Kidney (tissue), 14 donors: ENCODE data around the gene ITGAL. TPM values are rescaled to one million over a fixed set of nuclear protein-coding genes. Genes with fewer than 3 reads are reported as not detected.

Experiments
- DNase-seq, 5 donors: peaks; one replicate each; pipeline ENCODE4 v3.0.0-alpha.2; 2013 to 2020
- FAIRE-seq: peaks from 2 replicates; lab custom pipeline; 2012; peaks lifted over from hg19 to GRCh38; lab: Jason Lieb, UNC
- H3K27ac ChIP-seq, 2 donors: one replicate each; pipeline ENCODE4 v1.7.0; 2013; ENCODE audit warnings: low read depth in 2 of 2, low read length in 2 of 2, inconsistent platforms in 1 of 2
- H3K27me3 ChIP-seq: one replicate; pipeline ENCODE4 v1.7.1; 2013; ENCODE audit warnings: low read length, inconsistent platforms; ENCODE audit not compliant: control insufficient read depth, insufficient read depth
- H3K36me3 ChIP-seq, 3 donors: one replicate each; pipeline versions ENCODE4 v1.7.0 to v1.7.1; 2013; ENCODE audit warnings: low read length in 3 of 3, control low read depth in 1 of 3, inconsistent platforms in 1 of 3; ENCODE audit not compliant: insufficient read depth in 3 of 3, control insufficient read depth in 2 of 3
- H3K4me1 ChIP-seq, 3 donors: one replicate each; pipeline versions ENCODE4 v1.7.0 to v1.7.1; 2013; ENCODE audit warnings: low read length in 3 of 3, inconsistent platforms in 1 of 3, low read depth in 1 of 3; ENCODE audit not compliant: control insufficient read depth in 2 of 3, insufficient read depth in 2 of 3
- H3K4me3 ChIP-seq, 3 donors: one replicate each; pipeline versions ENCODE4 v1.7.0 to v1.8.1; 2013; ENCODE audit warnings: low read length in 3 of 3, control low read depth in 1 of 3, inconsistent platforms in 1 of 3
- H3K9ac ChIP-seq, 3 donors: one replicate each; pipeline versions ENCODE4 v1.7.0 to v1.7.1; 2013; ENCODE audit warnings: low read length in 3 of 3, control low read depth in 1 of 3, inconsistent platforms in 1 of 3
- H3K9me3 ChIP-seq, 3 donors: one replicate each; pipeline versions ENCODE4 v1.7.0 to v1.7.1; 2013; ENCODE audit warnings: low read length in 3 of 3, control low read depth in 1 of 3, inconsistent platforms in 1 of 3; ENCODE audit not compliant: control insufficient read depth in 2 of 3, insufficient read depth in 1 of 3
- CTCF ChIP-seq: IDR thresholded peaks from 3 replicates; pipeline ENCODE4 v1.5.1; 2012; ENCODE audit warnings: mild to moderate bottlenecking, moderate library complexity, borderline replicate concordance; ENCODE audit not compliant: insufficient read depth; ENCODE audit errors: extremely low read depth
- intact Hi-C: fragments of 100-400 bp; cut with DNase I; formaldehyde crosslinking; loops from one replicate; pipeline ENCODE4 v1.11.1; 2022
- polyA plus RNA-seq: library from polyadenylated mRNA; stranded (reverse); fragments of 350-450 nt; fragmentation: Illumina TruSeq; extraction: RNeasy Lipid Tissue Mini Kit (QIAGEN cat#74804); gene quantifications from one replicate; pipeline ENCODE4 v1.2.3, GENCODE V29; 2014; ENCODE audit warnings: low read depth, low replicate concordance; ENCODE audit not compliant: insufficient read depth
- total RNA-seq: library from RNA; stranded (reverse); fragmentation: NEBNext Ultra II Directional; extraction: Animal tissue kit (Norgen Biotek cat#: 25700); gene quantifications from one replicate; pipeline ENCODE4 v1.2.1, GENCODE V29; 2021
- donor health status: control.
- donor health status: control.
- donor health status: control.
- donor health status: control.
- donor health status: control.
- donor health status: DM: yes; HTN: yes; CAD: no.
- donor health status: Normal renal cell carcinoma (clear cell type).

ITGAL gene
- total and polyA plus RNA-seq, 2 donors from 2014 or later = 0.56 to 19.6 TPM

GRCh38 chr16:30533146-30533522 lies 60.6 kb downstream of the ITGAL start:
- Histone ChIP-seq H3K27ac (no peak overlapping the region), H3K4me1 (peaks cover 0 to 11% (median 8%) of the 10 kb centered on the region in 3 donors), H3K9ac (peak overlapping the region in 1 of 3 donors; percentile 27), H3K4me3 (no peak overlapping the region), H3K9me3 (no peaks in the 10 kb centered on the region), H3K27me3 (no peaks in the 10 kb centered on the region), H3K36me3 (peaks cover 0 to 6% (median 2%) of the 10 kb centered on the region in 3 donors)
- FAIRE-seq (no peak), DNase-seq (peak in 3 of 5 donors; percentile 24 to 68 (median 42))
- no peak for TF ChIP-seq CTCF
- intact Hi-C loops = no loop called here

- no peaks in the 10 kb centered on the region for H3K27me3 ChIP-seq
- H3K9ac ChIP-seq = peak overlapping the region; percentile 36 to 98 (median 89)
- no peaks in the 10 kb centered on the region for H3K9me3 ChIP-seq
- FAIRE-seq (no peak), DNase-seq (peak in 4 of 5 donors; percentile 25 to 61 (median 44))
- peaks cover 0 to 11% (median 7%) of the 10 kb centered on the region in 3 donors for H3K4me1 ChIP-seq
- peaks cover 0 to 6% (median 2%) of the 10 kb centered on the region in 3 donors for H3K36me3 ChIP-seq
- H3K27ac ChIP-seq = peak overlapping the region; percentile 98 to 99
- peak overlapping the region; percentile 85 to 91 (median 88) for H3K4me3 ChIP-seq
- no peak for TF ChIP-seq CTCF
- intact Hi-C loops = no loop called here
These were observed 61.3 kb downstream of the ITGAL start for GRCh38 chr16:30533748-30534367.

- intact Hi-C loops = no loop called here
- Histone ChIP-seq H3K27ac (peak within 1 kb of the TSS; percentile 98 to 99), H3K27me3 (no peaks in the 10 kb centered on the region), H3K9me3 (no peaks in the 10 kb centered on the region), H3K4me1 (peaks cover 0 to 11% (median 6%) of the 10 kb centered on the region in 3 donors), H3K9ac (peak within 1 kb of the TSS; percentile 89 to 98 (median 95)), H3K36me3 (peaks cover 0 to 6% (median 2%) of the 10 kb centered on the region in 3 donors), H3K4me3 (peak within 1 kb of the TSS; percentile 85 to 99 (median 91))
- no peak for FAIRE-seq
- peak; percentile 94 to 98 (median 97) for DNase-seq
- no peak for TF ChIP-seq CTCF
These were observed 62.0 kb downstream of the ITGAL start, which contains the start of gene ZNF747 for GRCh38 chr16:30534368-30535105. TSS of gene ZNF747 (minus strand) at chr16:30534858. CDS start at chr16:30534679, 179 bp downstream.
